Neural progenitor cell (in vitro differentiated cells): Measurements from ENCODE around the gene WWOX. TPM values are rescaled to one million over a fixed set of nuclear protein-coding genes. Genes with fewer than 3 reads are reported as not detected.

Source experiments
- DNase-seq: peaks from one replicate; pipeline ENCODE4 v3.0.0-alpha.2; 2016; ENCODE audit warnings: low spot score
- H2AFZ ChIP-seq: fragments of 200-600 bp; sonication (generic); replicated peaks from 2 replicates; pipeline ENCODE4 v1.6.1; 2016; ENCODE audit warnings: antibody characterized with exemption
- H3F3A ChIP-seq: fragments of 200-600 bp; sonication (generic); 2 replicates; pipeline ENCODE4 v1.6.1; 2016; ENCODE audit warnings: antibody characterized with exemption, low read depth
- H3K27ac ChIP-seq: fragments of 200-600 bp; sonication (generic); 2 replicates; pipeline ENCODE4 v1.5.1; 2016; ENCODE audit warnings: mild to moderate bottlenecking
- H3K27me3 ChIP-seq: fragments of 200-600 bp; sonication (generic); 2 replicates; pipeline ENCODE4 v1.6.1; 2016; ENCODE audit warnings: mild to moderate bottlenecking, moderate library complexity
- H3K36me3 ChIP-seq: fragments of 200-600 bp; sonication (generic); 2 replicates; pipeline ENCODE4 v1.5.1; 2016
- H3K4me1 ChIP-seq: fragments of 200-600 bp; sonication (generic); 2 replicates; pipeline ENCODE4 v1.6.1; 2016; ENCODE audit warnings: mixed run types
- H3K4me2 ChIP-seq: fragments of 200-600 bp; sonication (generic); 2 replicates; pipeline ENCODE4 v1.6.1; 2016
- H3K4me3 ChIP-seq: fragments of 200-600 bp; sonication (generic); 2 replicates; pipeline ENCODE4 v1.5.1; 2016
- H3K79me2 ChIP-seq: fragments of 200-600 bp; sonication (generic); 2 replicates; pipeline ENCODE4 v1.6.1; 2016; ENCODE audit warnings: low read depth
- H3K9ac ChIP-seq: fragments of 200-600 bp; sonication (generic); 2 replicates; pipeline ENCODE4 v1.6.1; 2016
- H3K9me3 ChIP-seq: fragments of 200-600 bp; sonication (generic); 2 replicates; pipeline ENCODE4 v1.5.1; 2016; ENCODE audit warnings: low read depth
- H4K20me1 ChIP-seq: fragments of 200-600 bp; sonication (generic); 2 replicates; pipeline ENCODE4 v1.6.1; 2016; ENCODE audit warnings: low read depth
- H3K27ac Mint-ChIP-seq: 3 replicates; pipeline ENCODE4 v1.8.0; 2021; ENCODE audit warnings: mixed read lengths
- H3K27me3 Mint-ChIP-seq: 2 replicates; pipeline ENCODE4 v1.8.0; 2022; ENCODE audit warnings: low read depth, mild to moderate bottlenecking, inconsistent platforms, moderate library complexity, mixed read lengths; ENCODE audit not compliant: insufficient read depth
- H3K36me3 Mint-ChIP-seq: 3 replicates; pipeline ENCODE4 v1.8.0; 2021; ENCODE audit warnings: mixed read lengths
- H3K4me1 Mint-ChIP-seq: 3 replicates; pipeline ENCODE4 v1.8.0; 2021; ENCODE audit warnings: mixed read lengths
- H3K4me3 Mint-ChIP-seq: 3 replicates; pipeline ENCODE4 v1.8.0; 2021; ENCODE audit warnings: mild to moderate bottlenecking, moderate library complexity, mixed read lengths
- H3K9me3 Mint-ChIP-seq: 3 replicates; pipeline ENCODE4 v1.8.0; 2020; ENCODE audit warnings: mixed read lengths
- CTCF ChIP-seq: fragments of 200-600 bp; sonication (generic); IDR thresholded peaks from 2 replicates; pipeline ENCODE4 v1.5.1; 2017; ENCODE audit warnings: antibody characterized with exemption, mild to moderate bottlenecking
- EZH2 ChIP-seq: fragments of 200-600 bp; sonication (generic); IDR thresholded peaks from 2 replicates; pipeline ENCODE4 v1.6.1; 2017; ENCODE audit warnings: antibody characterized with exemption, mild to moderate bottlenecking, moderate library complexity
- EZH2phosphoT487 ChIP-seq: fragments of 200-600 bp; sonication (generic); IDR thresholded peaks from 2 replicates; pipeline ENCODE4 v1.6.1; 2017; ENCODE audit warnings: antibody characterized with exemption
- total RNA-seq: library from RNA; depleted of rRNA; stranded (reverse); fragments of >200 nt; gene quantifications from 2 replicates; pipeline ENCODE4 v1.2.3, GENCODE V29; 2015; ENCODE audit warnings: low replicate concordance

The WWOX gene
- total RNA-seq, 1 donor from 2014 or later: 63.7 TPM

- H3F3A ChIP-seq: no peaks in the 10 kb centered on the region
- H3K4me3 ChIP-seq: no peak overlapping the region
- H3K9ac ChIP-seq: no peak overlapping the region
- Mint-ChIP-seq H3K27me3 (peaks cover 9% of the 10 kb centered on the region), H3K9me3 (peaks cover 14% of the 10 kb centered on the region), H3K4me1 (no peaks in the 10 kb centered on the region), H3K36me3 (peaks cover 4% of the 10 kb centered on the region), H3K27ac (no peak overlapping the region), H3K4me3 (no peak overlapping the region)
- no peaks in the 10 kb centered on the region for H4K20me1 ChIP-seq
- H2AFZ ChIP-seq: no peak overlapping the region
- H3K79me2 ChIP-seq: no peaks in the 10 kb centered on the region
- H3K36me3 ChIP-seq: no peaks in the 10 kb centered on the region
- DNase-seq: no peak
- H3K27ac ChIP-seq: no peak overlapping the region
- no peaks in the 10 kb centered on the region for H3K27me3 ChIP-seq
- TF ChIP-seq CTCF: no peak
- TF ChIP-seq EZH2phosphoT487: no peak
- TF ChIP-seq EZH2: no peak
- no peak overlapping the region for H3K4me2 ChIP-seq
- H3K4me1 ChIP-seq: no peaks in the 10 kb centered on the region
- H3K9me3 ChIP-seq: no peaks in the 10 kb centered on the region
Measured at GRCh38 chr16:78562111-78562510, 462.7 kb downstream of the WWOX start.

- Mint-ChIP-seq H3K4me1 (no peaks in the 10 kb centered on the region), H3K9me3 (peaks cover 14% of the 10 kb centered on the region), H3K4me3 (no peak overlapping the region), H3K27me3 (peaks cover 9% of the 10 kb centered on the region), H3K36me3 (peaks cover 4% of the 10 kb centered on the region), H3K27ac (no peak overlapping the region)
- H3K79me2 ChIP-seq: no peaks in the 10 kb centered on the region
- H3K4me3 ChIP-seq: no peak overlapping the region
- no peak overlapping the region for H3K27ac ChIP-seq
- no peaks in the 10 kb centered on the region for H3K27me3 ChIP-seq
- no peaks in the 10 kb centered on the region for H3K9me3 ChIP-seq
- H3K4me1 ChIP-seq: no peaks in the 10 kb centered on the region
- no peak overlapping the region for H3K9ac ChIP-seq
- TF ChIP-seq CTCF (no peak), EZH2phosphoT487 (no peak), EZH2 (no peak)
- H2AFZ ChIP-seq: no peak overlapping the region
- no peaks in the 10 kb centered on the region for H3F3A ChIP-seq
- H4K20me1 ChIP-seq: no peaks in the 10 kb centered on the region
- no peak for DNase-seq
- no peaks in the 10 kb centered on the region for H3K36me3 ChIP-seq
- no peak overlapping the region for H3K4me2 ChIP-seq
Measured at GRCh38 chr16:78562650-78563049, 463.2 kb downstream of the WWOX start.

GRCh38 chr16:78563905-78564304, 464.5 kb downstream of the WWOX start:
- H3F3A ChIP-seq: no peaks in the 10 kb centered on the region
- H3K79me2 ChIP-seq: no peaks in the 10 kb centered on the region
- no peak overlapping the region for H3K4me3 ChIP-seq
- no peaks in the 10 kb centered on the region for H3K4me1 ChIP-seq
- no peak overlapping the region for H2AFZ ChIP-seq
- H3K27me3 ChIP-seq: no peaks in the 10 kb centered on the region
- no peaks in the 10 kb centered on the region for H3K36me3 ChIP-seq
- H3K9me3 Mint-ChIP-seq: peaks cover 9% of the 10 kb centered on the region
- H3K4me3 Mint-ChIP-seq: no peak overlapping the region
- peaks cover 4% of the 10 kb centered on the region for H3K36me3 Mint-ChIP-seq
- peaks cover 5% of the 10 kb centered on the region for H3K4me1 Mint-ChIP-seq
- no peak overlapping the region for H3K4me2 ChIP-seq
- H3K27ac Mint-ChIP-seq: no peak overlapping the region
- TF ChIP-seq CTCF (no peak), EZH2phosphoT487 (no peak), EZH2 (no peak)
- peaks cover 8% of the 10 kb centered on the region for H3K27me3 Mint-ChIP-seq
- no peak overlapping the region for H3K27ac ChIP-seq
- no peaks in the 10 kb centered on the region for H4K20me1 ChIP-seq
- no peaks in the 10 kb centered on the region for H3K9me3 ChIP-seq
- no peak overlapping the region for H3K9ac ChIP-seq
- no peak for DNase-seq
